Brain microvascular endothelial cell (primary cell): ENCODE measurements around the gene CLEC9A.

Experiments used
- DNase-seq: peaks from one replicate; pipeline ENCODE4 v3.0.0-alpha.2; 2020
- H3K27ac ChIP-seq: fragments of 250-450 bp; sonication (Bioruptor Pico); 2 replicates; pipeline ENCODE4 v1.5.1; 2020; ENCODE audit warnings: mild to moderate bottlenecking, moderate library complexity
- H3K27me3 ChIP-seq: fragments of 250-450 bp; sonication (Bioruptor Pico); replicated peaks from 2 replicates; pipeline ENCODE4 v1.5.1; 2020; ENCODE audit warnings: mild to moderate bottlenecking
- H3K36me3 ChIP-seq: fragments of 250-450 bp; sonication (Bioruptor Pico); replicated peaks from 2 replicates; pipeline ENCODE4 v1.5.1; 2020; ENCODE audit warnings: mild to moderate bottlenecking
- H3K4me3 ChIP-seq: 2 replicates; pipeline ENCODE4 v1.5.1; 2011; ENCODE audit warnings: low read depth, mild to moderate bottlenecking, control low read depth, low read length, moderate library complexity
- CTCF ChIP-seq: IDR thresholded peaks from 2 replicates; pipeline ENCODE4 v1.5.1; 2011; ENCODE audit warnings: low read depth, mild to moderate bottlenecking, moderate library complexity, low read length, control low read depth, inconsistent platforms; ENCODE audit errors: missing control alignments
- in situ Hi-C: cut with HindIII; loops from 2 replicates; pipeline ENCODE4 v1.10.0; 2017; ENCODE audit warnings: low sequenced_read_pairs, low pct_ligation_motif_present

Gene CLEC9A

DNA sequence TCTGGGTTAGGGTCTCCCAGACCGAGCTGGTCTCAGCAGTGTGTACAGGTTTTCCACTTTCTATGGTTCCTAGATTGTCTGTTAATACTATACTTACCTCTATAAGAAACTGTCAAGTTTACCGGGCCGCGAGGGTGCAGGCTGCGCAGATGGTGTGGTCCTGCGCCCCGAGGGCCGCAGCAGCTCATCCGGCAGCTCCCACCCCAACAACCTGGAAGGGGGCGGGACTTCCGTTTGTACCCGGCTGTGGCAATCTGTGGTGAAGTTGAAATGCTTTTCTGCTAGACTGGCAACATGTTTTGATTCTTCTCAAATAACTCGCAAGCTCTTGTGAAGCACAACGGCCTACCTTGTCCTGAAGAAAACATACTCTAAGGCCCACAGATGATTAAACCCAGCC is at the start of gene CLEC9A:
CLEC9A (plus strand) TSS at position 237 of the 400 bp plus-strand sequence. CDS start 22,006 bp downstream, outside the sequence.
- in situ Hi-C loops, result no loop called here
- no peak for TF ChIP-seq CTCF
- H3K27me3 ChIP-seq, result no peaks in the 10 kb centered on the region
- H3K27ac ChIP-seq, result peak within 1 kb of the TSS; percentile 83
- no peak for DNase-seq
- H3K36me3 ChIP-seq, result no peaks in the 10 kb centered on the region
- H3K4me3 ChIP-seq, result no peak within 1 kb of the TSS

GRCh38 chr12:9991876-9992275 is 38.6 kb upstream of the CLEC9A start:
- no peaks in the 10 kb centered on the region for H3K36me3 ChIP-seq
- TF ChIP-seq CTCF, result no peak
- in situ Hi-C loops, result no loop called here
- no peak overlapping the region for H3K27ac ChIP-seq
- no peak for DNase-seq
- no peak overlapping the region for H3K4me3 ChIP-seq
- H3K27me3 ChIP-seq, result no peaks in the 10 kb centered on the region

- H3K27ac ChIP-seq, result no peak overlapping the region
- TF ChIP-seq CTCF, result no peak
- no peak overlapping the region for H3K4me3 ChIP-seq
- DNase-seq, result no peak
- H3K36me3 ChIP-seq, result no peaks in the 10 kb centered on the region
- in situ Hi-C loops, result no loop called here
- no peaks in the 10 kb centered on the region for H3K27me3 ChIP-seq
Observed at GRCh38 chr12:9992296-9992695, 38.2 kb upstream of the CLEC9A start.

GRCh38 chr12:9999016-9999415 is 31.5 kb upstream of the CLEC9A start, which contains the start of gene CLEC1B:
TSS of gene CLEC1B (minus strand) at chr12:9999121. CDS start at chr12:9999100, 21 bp downstream.
- in situ Hi-C loops, result no loop called here
- H3K27ac ChIP-seq, result no peak within 1 kb of the TSS
- TF ChIP-seq CTCF, result no peak
- DNase-seq, result no peak
- no peaks in the 10 kb centered on the region for H3K27me3 ChIP-seq
- H3K4me3 ChIP-seq, result no peak within 1 kb of the TSS
- no peaks in the 10 kb centered on the region for H3K36me3 ChIP-seq

DNA sequence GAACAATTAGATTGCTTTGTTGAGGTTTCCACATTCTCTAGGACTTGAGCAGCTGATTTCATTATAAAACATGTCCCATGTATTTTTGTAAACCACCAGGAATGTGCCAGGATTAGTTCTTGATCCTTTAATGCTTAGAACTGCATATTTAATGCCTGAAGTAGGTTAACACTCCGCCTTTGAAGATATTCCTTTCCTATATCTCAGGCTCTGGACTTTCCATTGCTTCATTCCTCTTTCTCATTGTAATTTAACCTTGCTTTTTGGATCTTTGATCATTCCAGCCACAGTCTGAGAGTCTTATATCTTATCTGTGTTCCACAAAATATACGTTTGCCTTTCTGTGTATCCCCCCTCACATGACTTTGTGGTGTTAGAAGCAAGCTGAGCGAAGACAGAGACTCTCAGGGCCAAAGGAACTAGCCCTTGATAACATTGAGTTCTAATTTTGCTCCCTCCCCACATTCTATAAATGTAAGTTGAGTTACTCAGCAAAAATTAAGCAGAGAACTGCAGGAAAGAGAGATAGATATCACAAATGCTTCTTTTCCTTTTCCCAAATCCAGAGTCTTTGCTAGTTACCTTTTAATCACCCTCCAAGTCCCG is 29.2 kb upstream of the CLEC9A start:
- no peak for TF ChIP-seq CTCF
- no peaks in the 10 kb centered on the region for H3K27me3 ChIP-seq
- no peak overlapping the region for H3K27ac ChIP-seq
- no peak for DNase-seq
- in situ Hi-C loops, result no loop called here
- no peaks in the 10 kb centered on the region for H3K36me3 ChIP-seq
- no peak overlapping the region for H3K4me3 ChIP-seq
